GM12878 (cell line): ENCODE results near the gene MROH8. TPM values are rescaled to one million over a fixed set of nuclear protein-coding genes. Genes with fewer than 3 reads are reported as not detected.

Source experiments
- ATAC-seq: fragments of 200-7000 bp; cut with Tn5 transposase; 3 replicates; pipeline ENCODE4 v1.9.1; 2020; ENCODE audit warnings: mild to moderate bottlenecking, moderate library complexity
- BruUV-seq: library from RNA; stranded (reverse); fragments of 400-500 nt; replicated peaks from 2 replicates; lab custom pipeline; 2021; lab: Mats Ljungman, UMichigan
- CTCF ChIA-PET: fragments of 300-600 bp; sonication (Branson Sonifier 250); formaldehyde crosslinking; extraction: SDS; loops from one replicate; lab custom pipeline; 2021; ENCODE audit warnings: inconsistent platforms; lab: Yijun Ruan, JAX
- POLR2A ChIA-PET: fragments of 350-600 bp; formaldehyde crosslinking; extraction: SDS; loops from one replicate; lab custom pipeline; 2021; ENCODE audit warnings: inconsistent platforms; lab: Charles Lee
- RAD21 ChIA-PET: fragments of 300-600 bp; sonication (Branson Sonifier 250); formaldehyde crosslinking; loops from one replicate; lab custom pipeline; 2023; ENCODE audit warnings: antibody characterized with exemption; ENCODE audit not compliant: unreplicated experiment; lab: Charles Lee
- SMC1A ChIA-PET: fragments of 300-600 bp; sonication (Branson Sonifier 250); formaldehyde crosslinking; loops from one replicate; lab custom pipeline; 2023; ENCODE audit not compliant: unreplicated experiment, uncharacterized antibody; lab: Charles Lee
- DNase-seq: peaks from one replicate; pipeline ENCODE4 v3.0.0-alpha.2; 2011; ENCODE audit warnings: low read depth, low spot score
- FAIRE-seq: peaks from 3 replicates; lab custom pipeline; 2011; peaks lifted over from hg19 to GRCh38; lab: Jason Lieb, UNC
- H2AFZ ChIP-seq: 2 replicates; pipeline ENCODE4 v1.6.0; 2011; ENCODE audit warnings: low read depth, low read length, control low read depth; ENCODE audit not compliant: control insufficient read depth
- H3K27ac ChIP-seq: 2 replicates; pipeline ENCODE4 v1.5.1; 2011; ENCODE audit warnings: control low read depth; ENCODE audit not compliant: control insufficient read depth, insufficient read depth
- H3K27me3 ChIP-seq, 2 experiments: replicated peaks in 1 of 2; 2 replicates each; pipeline versions ENCODE4 v1.6.0 to v1.6.1; 2011; ENCODE audit warnings: low read length in 1 of 2; ENCODE audit not compliant: control insufficient read depth in 2 of 2, insufficient read depth in 2 of 2
- H3K36me3 ChIP-seq, 2 experiments: 2 replicates each; pipeline ENCODE4 v1.5.1; 2011; ENCODE audit warnings: low read length in 1 of 2; ENCODE audit not compliant: control insufficient read depth in 2 of 2, insufficient read depth in 2 of 2
- H3K4me1 ChIP-seq: 2 replicates; pipeline ENCODE4 v1.6.1; 2011; ENCODE audit warnings: mild to moderate bottlenecking, low read length, moderate library complexity, mixed read lengths; ENCODE audit not compliant: control insufficient read depth, insufficient read depth
- H3K4me2 ChIP-seq: 2 replicates; pipeline ENCODE4 v1.6.0; 2011; ENCODE audit warnings: control low read depth; ENCODE audit not compliant: control insufficient read depth, insufficient read depth
- H3K4me3 ChIP-seq: fragments of 200-600 bp; sonication (generic); 2 replicates; pipeline ENCODE4 v1.5.1; 2016
- H3K79me2 ChIP-seq: 2 replicates; pipeline ENCODE4 v1.6.0; 2011; ENCODE audit warnings: low read length; ENCODE audit not compliant: control insufficient read depth, insufficient read depth
- H3K9ac ChIP-seq: 2 replicates; pipeline ENCODE4 v1.8.0; 2011; ENCODE audit warnings: low read length, control low read depth, mixed read lengths; ENCODE audit not compliant: control insufficient read depth, insufficient read depth
- H3K9me3 ChIP-seq: replicated peaks from 3 replicates; pipeline ENCODE4 v1.5.1; 2011; ENCODE audit warnings: mild to moderate bottlenecking, low read length; ENCODE audit not compliant: control insufficient read depth, insufficient read depth
- H4K20me1 ChIP-seq: 2 replicates; pipeline ENCODE4 v1.6.0; 2011; ENCODE audit not compliant: control insufficient read depth, insufficient read depth
- BCLAF1 ChIP-seq: fragments of 450-650 bp; IDR thresholded peaks from 2 replicates; pipeline ENCODE4 v1.6.1; 2017; ENCODE audit warnings: antibody characterized with exemption, mild to moderate bottlenecking, moderate library complexity
- CBFB ChIP-seq: IDR thresholded peaks from 2 replicates; pipeline ENCODE4 v1.6.1; 2016; ENCODE audit warnings: antibody characterized with exemption, low read depth
- NBN ChIP-seq: fragments of 450-650 bp; IDR thresholded peaks from 2 replicates; pipeline ENCODE4 v1.6.1; 2016
- NFIC ChIP-seq: IDR thresholded peaks from 2 replicates; pipeline ENCODE4 v1.6.1; 2012; ENCODE audit warnings: low read depth, mild to moderate bottlenecking, inconsistent platforms, low read length, moderate library complexity
- RAD51 ChIP-seq: fragments of 450-650 bp; IDR thresholded peaks from 2 replicates; pipeline ENCODE4 v1.6.1; 2016; ENCODE audit warnings: moderate library complexity, mild to moderate bottlenecking, inconsistent platforms
- SREBF2 ChIP-seq: IDR thresholded peaks from 2 replicates; pipeline ENCODE4 v1.6.1; 2012; ENCODE audit warnings: mild to moderate bottlenecking, low read length
- YBX1 ChIP-seq: fragments of 450-650 bp; IDR thresholded peaks from 2 replicates; pipeline ENCODE4 v1.6.1; 2016; ENCODE audit warnings: antibody characterized with exemption
- ZNF687 ChIP-seq: fragments of 450-650 bp; IDR thresholded peaks from 2 replicates; pipeline ENCODE4 v1.6.1; 2017; ENCODE audit warnings: mild to moderate bottlenecking, moderate library complexity
- ZZZ3 ChIP-seq: IDR thresholded peaks from 2 replicates; pipeline ENCODE4 v1.6.1; 2011; ENCODE audit warnings: low read depth; ENCODE audit not compliant: control insufficient read depth, insufficient read length
- WGBS: methylation state at CpG from one replicate; pipeline ENCODE4 v1.1.6; 2016; ENCODE audit warnings: low lambda C conversion rate; ENCODE audit not compliant: insufficient replicate concordance, insufficient coverage; ENCODE audit errors: missing lambda C conversion rate; 5-methylcytosine and 5-hydroxymethylcytosine counted together
- in situ Hi-C: fragments of 300-500 bp; cut with MboI; formaldehyde crosslinking; loops from 9 replicates; pipeline ENCODE4 v1.14.3; 2018; ENCODE audit warnings: mixed read lengths
- intact Hi-C: fragments of 100-400 bp; cut with micrococcal nuclease; formaldehyde crosslinking; loops from one replicate; pipeline ENCODE4 v1.14.2; 2022; ENCODE audit not compliant: unreplicated experiment
- polyA plus RNA-seq, 11 experiments: library from polyadenylated mRNA; depleted of rRNA in 4 of 11; unstranded in 6 of 11; stranded (reverse) in 5 of 11; fragments of >200 nt; fragmentation: Nextera tagmentation in 4 of 11; fragmentation: Illumina TruSeq in 1 of 11; extraction: Ambion mirVana in 4 of 11; extraction: Trizol in 1 of 11; gene quantifications; 1 replicate in 1 of 11; 2 replicates in 10 of 11; pipeline versions ENCODE4 v1.2.1 to v1.2.3, GENCODE V29; 2011 to 2016; ENCODE audit warnings: inconsistent platforms in 2 of 11, missing spikeins in 2 of 11, low read depth in 1 of 11
- total RNA-seq, 4 experiments: library from RNA; depleted of rRNA in 3 of 4; stranded (reverse); fragments of >200 nt in 3 of 4; fragmentation: Illumina TruSeq in 1 of 4; extraction: Trizol in 1 of 4; gene quantifications; 2 replicates each; pipeline versions ENCODE4 v1.2.1 to v1.2.3, GENCODE V29; 2013 to 2021
- TF ChIP-seq, protein P1 (sequence below): IDR thresholded peaks from 2 replicates; pipeline ENCODE4 v1.6.1; 2011; ENCODE audit warnings: borderline replicate concordance, low read depth, mild to moderate bottlenecking, moderate library complexity, mixed read lengths, low read length; ENCODE audit not compliant: insufficient read depth; ENCODE audit errors: extremely low read length

MROH8 gene
- total and polyA plus RNA-seq, 10 of the 15 experiments (the other 5 are each of a cell fraction or from before 2014, with no cell fraction given) = 0.16 to 2.8 (median 1.8) TPM

DNA sequence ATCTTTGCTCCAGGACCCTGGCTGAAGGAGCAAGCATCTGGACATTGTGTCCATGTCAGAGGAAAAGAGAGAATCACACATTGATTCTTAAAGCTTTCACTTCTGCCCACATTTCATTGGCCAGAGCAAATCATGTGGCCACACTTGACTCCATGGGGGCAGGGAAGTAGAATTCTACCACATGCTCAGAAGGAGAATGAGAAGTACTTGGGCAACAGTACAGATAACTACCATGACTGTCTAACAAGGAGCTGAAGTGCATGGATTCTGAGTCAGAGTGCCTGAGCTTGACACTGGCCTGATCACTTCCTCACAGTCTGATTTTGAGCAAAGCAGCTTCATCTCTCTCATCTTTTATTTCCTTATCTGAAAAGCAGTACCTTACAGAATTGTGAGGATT, 43.7 kb upstream of the MROH8 start (continued):
- TF ChIP-seq, protein P1, sequence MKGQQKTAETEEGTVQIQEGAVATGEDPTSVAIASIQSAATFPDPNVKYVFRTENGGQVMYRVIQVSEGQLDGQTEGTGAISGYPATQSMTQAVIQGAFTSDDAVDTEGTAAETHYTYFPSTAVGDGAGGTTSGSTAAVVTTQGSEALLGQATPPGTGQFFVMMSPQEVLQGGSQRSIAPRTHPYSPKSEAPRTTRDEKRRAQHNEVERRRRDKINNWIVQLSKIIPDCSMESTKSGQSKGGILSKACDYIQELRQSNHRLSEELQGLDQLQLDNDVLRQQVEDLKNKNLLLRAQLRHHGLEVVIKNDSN = peak; percentile 57
- TF ChIP-seq RAD51 (peak; percentile 85), YBX1 (no peak)

- CTCF ChIA-PET = interaction anchor here (2.3 kb wide), 1 partner anchor 27 kb away, joined by 9 read pairs; no protein-coding TSS in a partner anchor
- POLR2A ChIA-PET = no interaction called here
- WGBS = 100% methylated on average over 4 of the region's 4 CpGs
- in situ Hi-C loops = no loop called here
- Histone ChIP-seq H3K4me2 (no peak overlapping the region), H3K27ac (no peak overlapping the region), H3K36me3 (peaks cover 24 to 46% of the 10 kb centered on the region in 2 experiments), H3K27me3 (no peaks in the 10 kb centered on the region), H4K20me1 (peaks cover 2% of the 10 kb centered on the region; the same call in 1 of the 2 replicates), H3K4me1 (no peaks in the 10 kb centered on the region), H3K9ac (no peak overlapping the region), H2AFZ (no peak overlapping the region), H3K9me3 (no peaks in the 10 kb centered on the region), H3K79me2 (no peaks in the 10 kb centered on the region), H3K4me3 (no peak overlapping the region)
- SMC1A ChIA-PET = interaction anchor here (0.6 to 3.9 kb wide), 2 partner anchors 26 to 279 kb away, joined by 3 to 19 read pairs; no protein-coding TSS in a partner anchor
- intact Hi-C loops = no loop called here
- FAIRE-seq (no peak), DNase-seq (no peak), ATAC-seq (no peak)
- BruUV-seq = no TSS peak
- RAD21 ChIA-PET = no interaction called here
- TF ChIP-seq ZZZ3 (no peak), RAD51 (no peak), BCLAF1 (no peak), ZNF687 (no peak), SREBF2 (no peak), CBFB (no peak), NFIC (no peak), NBN (no peak)
Measured at GRCh38 chr20:37222086-37222485, 42.7 kb upstream of the MROH8 start.
